Liver (tissue), 9 donors: ENCODE data around the gene TLR9. TPM values are rescaled to one million over a fixed set of nuclear protein-coding genes. Genes with fewer than 3 reads are reported as not detected.
A peak's percentile ranks its signal among the peaks of the same experiment; 100 is the strongest.

Experiments used
- DNase-seq: peaks from one replicate; pipeline ENCODE4 v3.0.0-alpha.2; 2017; ENCODE audit warnings: low spot score
- H3K27ac ChIP-seq, 2 donors: one replicate each; pipeline ENCODE4 v1.7.0; 2013; ENCODE audit warnings: inconsistent platforms in 2 of 2, low read length in 2 of 2, control low read depth in 1 of 2, low read depth in 1 of 2, mild to moderate bottlenecking in 1 of 2
- H3K27me3 ChIP-seq, 4 donors: one replicate each; pipeline versions ENCODE4 v1.6.1 to v1.7.0; 2013; ENCODE audit warnings: low read length in 3 of 4, inconsistent platforms in 1 of 4, mild to moderate bottlenecking in 1 of 4, moderate library complexity in 1 of 4; ENCODE audit not compliant: control insufficient read depth in 4 of 4, insufficient read depth in 4 of 4
- H3K36me3 ChIP-seq, 4 donors: one replicate each; pipeline versions ENCODE4 v1.6.1 to v1.7.0; 2013; ENCODE audit warnings: low read length in 3 of 4, mild to moderate bottlenecking in 3 of 4, low read depth in 1 of 4, moderate library complexity in 1 of 4; ENCODE audit not compliant: control insufficient read depth in 4 of 4, insufficient read depth in 3 of 4
- H3K4me1 ChIP-seq, 4 donors: one replicate each; pipeline versions ENCODE4 v1.6.1 to v1.7.0; 2013; ENCODE audit warnings: low read length in 3 of 4, mild to moderate bottlenecking in 3 of 4, moderate library complexity in 1 of 4; ENCODE audit not compliant: control insufficient read depth in 4 of 4, insufficient read depth in 4 of 4
- H3K4me3 ChIP-seq, 3 donors: one replicate each; pipeline versions ENCODE4 v1.6.1 to v1.7.0; 2013; ENCODE audit warnings: low read length in 3 of 3, control low read depth in 1 of 3, low read depth in 1 of 3, mild to moderate bottlenecking in 1 of 3
- H3K9ac ChIP-seq, 2 donors: one replicate each; pipeline ENCODE4 v1.7.0; 2013; ENCODE audit warnings: low read length in 2 of 2, mild to moderate bottlenecking in 2 of 2, moderate library complexity in 2 of 2, control low read depth in 1 of 2, low read depth in 1 of 2
- H3K9me3 ChIP-seq, 4 donors: one replicate each; pipeline versions ENCODE4 v1.6.1 to v1.7.0; 2013; ENCODE audit warnings: low read length in 3 of 4; ENCODE audit not compliant: control insufficient read depth in 4 of 4
- ATF3 ChIP-seq: IDR thresholded peaks from 2 replicates; pipeline ENCODE4 v1.6.1; 2016; ENCODE audit warnings: antibody characterized with exemption
- CTCF ChIP-seq: fragments of 150-350 bp; IDR thresholded peaks from 2 replicates; pipeline ENCODE4 v1.5.1; 2017; ENCODE audit warnings: improper control_type of control experiment, low read depth, low read length; ENCODE audit not compliant: missing input control
- EGR1 ChIP-seq, 2 donors: IDR thresholded peaks; 2 replicates each; pipeline ENCODE4 v1.6.1; 2016 to 2018; ENCODE audit warnings: antibody characterized with exemption in 2 of 2, low read depth in 2 of 2
- FOXA1 ChIP-seq: IDR thresholded peaks from 2 replicates; pipeline ENCODE4 v1.6.1; 2016; ENCODE audit warnings: antibody characterized with exemption
- FOXA2 ChIP-seq: IDR thresholded peaks from 2 replicates; pipeline ENCODE4 v1.6.1; 2016; ENCODE audit warnings: antibody characterized with exemption
- GABPA ChIP-seq, 2 donors: IDR thresholded peaks in 1 of 2; conservative IDR thresholded peaks in 1 of 2; 2 replicates each; pipeline ENCODE4 v1.6.1; 2016; ENCODE audit warnings: antibody characterized with exemption in 2 of 2, mild to moderate bottlenecking in 1 of 2, moderate library complexity in 1 of 2
- HNF4A ChIP-seq, 2 donors: conservative IDR thresholded peaks; 2 replicates each; pipeline ENCODE4 v1.6.1; 2016; ENCODE audit warnings: antibody characterized with exemption in 2 of 2, mild to moderate bottlenecking in 2 of 2
- HNF4G ChIP-seq: IDR thresholded peaks from 2 replicates; pipeline ENCODE4 v1.6.1; 2016; ENCODE audit warnings: antibody characterized with exemption
- JUND ChIP-seq, 2 donors: IDR thresholded peaks; 2 replicates each; pipeline ENCODE4 v1.6.1; 2016; ENCODE audit warnings: antibody characterized with exemption in 2 of 2
- MAX ChIP-seq: IDR thresholded peaks from 2 replicates; pipeline ENCODE4 v1.6.1; 2016; ENCODE audit warnings: antibody characterized with exemption
- NR2F2 ChIP-seq: IDR thresholded peaks from 2 replicates; pipeline ENCODE4 v1.6.1; 2016; ENCODE audit warnings: antibody characterized with exemption
- RAD21 ChIP-seq, 2 donors: IDR thresholded peaks; 2 replicates each; pipeline ENCODE4 v1.6.1; 2016; ENCODE audit warnings: antibody characterized with exemption in 2 of 2, mild to moderate bottlenecking in 2 of 2
- REST ChIP-seq: IDR thresholded peaks from 2 replicates; pipeline ENCODE4 v1.6.1; 2016; ENCODE audit warnings: antibody characterized with exemption, mild to moderate bottlenecking
- RXRA ChIP-seq, 2 donors: IDR thresholded peaks; 2 replicates each; pipeline ENCODE4 v1.6.1; 2017 to 2018; ENCODE audit warnings: antibody characterized with exemption in 2 of 2, mild to moderate bottlenecking in 1 of 2
- SP1 ChIP-seq: IDR thresholded peaks from 2 replicates; pipeline ENCODE4 v1.6.1; 2018; ENCODE audit warnings: antibody characterized with exemption, mild to moderate bottlenecking
- TAF1 ChIP-seq: conservative IDR thresholded peaks from 2 replicates; pipeline ENCODE4 v1.6.1; 2016; ENCODE audit warnings: antibody characterized with exemption, mild to moderate bottlenecking
- YY1 ChIP-seq: IDR thresholded peaks from 2 replicates; pipeline ENCODE4 v1.6.1; 2016; ENCODE audit warnings: antibody characterized with exemption, mild to moderate bottlenecking
- ZBTB33 ChIP-seq: IDR thresholded peaks from 2 replicates; pipeline ENCODE4 v1.6.1; 2016; ENCODE audit warnings: antibody characterized with exemption
- WGBS: extraction: QIAGEN DNeasy Blood & Tissue Kit; methylation state at CpG from one replicate; pipeline ENCODE4 v1.1.7; 2013; 5-methylcytosine and 5-hydroxymethylcytosine counted together
- polyA plus RNA-seq, 2 donors: library from polyadenylated mRNA; stranded (reverse) in 1 of 2; unstranded in 1 of 2; fragments of 200-250 nt in 1 of 2; fragments of >200 nt in 1 of 2; fragmentation: Nextera tagmentation in 1 of 2; extraction: Ambion mirVana in 1 of 2; gene quantifications; one replicate each; pipeline versions ENCODE4 v1.2.1 to v1.2.3, GENCODE V29; 2013 to 2015
- total RNA-seq, 2 donors: library from RNA; depleted of rRNA; stranded (reverse); fragments of >200 nt; gene quantifications; one replicate each; pipeline ENCODE4 v1.2.3, GENCODE V29; 2014
- donor health status: healthy.
- donor health status: healthy.
- donor health status: healthy.
- donor health status: healthy.
- donor health status: healthy.

Gene TLR9
- total and polyA plus RNA-seq, 4 donors, result 0.02 TPM; not detected in 3

GRCh38 chr3:52218026-52218425 lies 7.4 kb downstream of the TLR9 start:
- 69% methylated on average over 3 of the region's 3 CpGs for WGBS
- no peak for DNase-seq
- TF ChIP-seq MAX (no peak), YY1 (no peak), NR2F2 (no peak), FOXA1 (no peak), CTCF (no peak), HNF4G (no peak), SP1 (no peak), FOXA2 (no peak), GABPA (IDR thresholded peaks at IDR 0.05 in 1 of 2, conservative IDR thresholded peaks at IDR 0.05 in 1 of 2) (no peak), RAD21 (IDR thresholded peaks at IDR 0.05) (no peak), REST (no peak), TAF1 (no peak), RXRA (IDR thresholded peaks at IDR 0.05) (peak; percentile 37 to 61), HNF4A (conservative IDR thresholded peaks at IDR 0.05) (peak; percentile 37 to 61), EGR1 (IDR thresholded peaks at IDR 0.05; ENCODE audit: low read depth in 2 of 2) (peak in 1 of 2 donors; percentile 45), ZBTB33 (no peak), ATF3 (no peak), JUND (IDR thresholded peaks at IDR 0.05) (peak in 1 of 2 donors; percentile 36)
- Histone ChIP-seq H3K4me1 (peaks cover 0 to 29% (median 16%) of the 10 kb centered on the region in 4 donors), H3K4me3 (no peak overlapping the region), H3K27me3 (no peaks in the 10 kb centered on the region), H3K9me3 (no peaks in the 10 kb centered on the region), H3K27ac (peak overlapping the region; percentile 75 to 78), H3K9ac (no peak overlapping the region), H3K36me3 (peaks cover 7 to 29% (median 24%) of the 10 kb centered on the region in 4 donors)
